NCI-H69 (cell line): ENCODE measurements around the gene LCE1E.
A peak's percentile ranks its signal among the peaks of the same experiment; 100 is the strongest.

Experiments
- DNase-seq: peaks from one replicate; lab custom pipeline; 2025; lab: John Stamatoyannopoulos, UW

The LCE1E gene

GRCh38 chr1:152786077-152786476 is at the start of gene LCE1E:
TSS of gene LCE1E (plus strand) at chr1:152786257. CDS start at chr1:152787300, 1,043 bp downstream.
- peak; percentile 5 for DNase-seq

- DNase-seq = no peak
These were observed 48.1 kb upstream of the LCE1E start for GRCh38 chr1:152737997-152738396.

GRCh38 chr1:152739841-152740240 is 46.2 kb upstream of the LCE1E start:
- DNase-seq = no peak

- no peak for DNase-seq
These were observed 44.4 kb upstream of the LCE1E start for GRCh38 chr1:152741656-152742055.

- no peak for DNase-seq
These were observed 42.5 kb upstream of the LCE1E start for GRCh38 chr1:152743371-152744145.

GRCh38 chr1:152745289-152745704 is 40.8 kb upstream of the LCE1E start:
- DNase-seq = peak; percentile 51

- no peak for DNase-seq
These were observed 40.2 kb upstream of the LCE1E start for GRCh38 chr1:152745765-152746444.

GRCh38 chr1:152747831-152748230 is 38.2 kb upstream of the LCE1E start:
- DNase-seq = no peak

GRCh38 chr1:152752225-152752624 is 33.8 kb upstream of the LCE1E start:
- DNase-seq = no peak

- DNase-seq = no peak
These were observed 32.5 kb upstream of the LCE1E start for GRCh38 chr1:152753586-152753985.

- no peak for DNase-seq
These were observed 29.2 kb upstream of the LCE1E start for GRCh38 chr1:152756872-152757271.

- DNase-seq = no peak
These were observed 28.3 kb upstream of the LCE1E start, which contains the start of gene KPRP for GRCh38 chr1:152757747-152758146. TSS of gene KPRP (plus strand) at chr1:152758025. CDS start at chr1:152759589, 1,564 bp downstream.

- DNase-seq = no peak
These were observed 27.4 kb upstream of the LCE1E start for GRCh38 chr1:152758636-152759035.

- DNase-seq = no peak
These were observed 26.4 kb upstream of the LCE1E start for GRCh38 chr1:152759453-152760173.

- no peak for DNase-seq
These were observed 25.4 kb upstream of the LCE1E start for GRCh38 chr1:152760551-152761190.

- DNase-seq = no peak
These were observed 24.3 kb upstream of the LCE1E start for GRCh38 chr1:152761609-152762213.

GRCh38 chr1:152768847-152769533 is 17.1 kb upstream of the LCE1E start:
- no peak for DNase-seq

- no peak for DNase-seq
These were observed 15.6 kb upstream of the LCE1E start for GRCh38 chr1:152770411-152770810.

GRCh38 chr1:152774875-152775274 is 11.2 kb upstream of the LCE1E start, which contains the start of gene LCE1F:
TSS of gene LCE1F (plus strand) at chr1:152775140. CDS start at chr1:152776372, 1,232 bp downstream.
- no peak for DNase-seq

- no peak for DNase-seq
These were observed 9.7 kb upstream of the LCE1E start for GRCh38 chr1:152776361-152776760.
